GM21529 (cell line): Measurements from ENCODE around the gene TMEM107.

Source experiments
- ATAC-seq: cut with Tn5 transposase; IDR thresholded peaks from one replicate; pipeline ENCODE4 v1.9.1; 2021; ENCODE audit not compliant: unreplicated experiment

The TMEM107 gene

GRCh38 chr17:8138672-8139371 lies 37.4 kb downstream of the TMEM107 start:
- ATAC-seq: peak; percentile 80

- no peak for ATAC-seq
Measured at GRCh38 chr17:8138374-8138671, 37.9 kb downstream of the TMEM107 start.

GRCh38 chr17:8137645-8138373 lies 38.4 kb downstream of the TMEM107 start:
- no peak for ATAC-seq

- no peak for ATAC-seq
Measured at GRCh38 chr17:8133941-8134340, 42.2 kb downstream of the TMEM107 start.

- no peak for ATAC-seq
Measured at GRCh38 chr17:8133399-8133798, 42.8 kb downstream of the TMEM107 start.

GRCh38 chr17:8131844-8132441 lies 44.2 kb downstream of the TMEM107 start:
- no peak for ATAC-seq

- no peak for ATAC-seq
Measured at GRCh38 chr17:8128125-8128784, 47.9 kb downstream of the TMEM107 start.

- ATAC-seq: peak; percentile 31
Measured at GRCh38 chr17:8126491-8127066, 49.6 kb downstream of the TMEM107 start.

GRCh38 chr17:8125947-8126490 lies 50.2 kb downstream of the TMEM107 start:
- ATAC-seq: no peak

GRCh38 chr17:8125154-8125946 lies 50.8 kb downstream of the TMEM107 start:
- no peak for ATAC-seq

- ATAC-seq: no peak
Measured at GRCh38 chr17:8124350-8125153, 51.6 kb downstream of the TMEM107 start.

GRCh38 chr17:8123695-8124349 lies 52.4 kb downstream of the TMEM107 start, which contains the start of gene HES7:
HES7 (minus strand) TSS chr17:8124106; CDS start chr17:8124084, 22 bp downstream.
- no peak for ATAC-seq

GRCh38 chr17:8122924-8123694 lies 53.1 kb downstream of the TMEM107 start:
- no peak for ATAC-seq
